ENCODE data around the gene BTBD7. TPM values are rescaled to one million over a fixed set of nuclear protein-coding genes. Genes with fewer than 3 reads are reported as not detected.

The BTBD7 gene
- total and polyA plus RNA-seq, 2 donors (not counting 3 experiments of a cell fraction or from before 2014, with no cell fraction given), result 20.9 to 50.2 TPM

GRCh38 chr14:93337143-93337753 lies 4.4 kb upstream of the BTBD7 start:
- Histone ChIP-seq H3K79me2 (ENCODE audit: control insufficient read depth, insufficient read depth, low read length) (peaks cover 5% of the 10 kb centered on the region), H3K4me3 (replicated peaks in 1 of 3; ENCODE audit: insufficient read depth in 1 of 3, low read depth in 1 of 3, low read length in 3 of 3) (no peak overlapping the region), H3K9ac (replicated peaks; ENCODE audit: extremely low read depth, insufficient read depth, low read length) (no peak overlapping the region), H3K36me3 (ENCODE audit: control insufficient read depth in 2 of 2, extremely low read depth in 1 of 2, insufficient read depth in 2 of 2, low read length in 2 of 2) (no peaks in the 10 kb centered on the region), H3K4me2 (ENCODE audit: insufficient read depth, low read length) (no peak overlapping the region), H3K27ac (ENCODE audit: insufficient read depth, low read depth, low read length) (no peak overlapping the region), H3K9me3 (replicated peaks; ENCODE audit: control insufficient read depth, insufficient read depth, low read length) (no peaks in the 10 kb centered on the region), H3K4me1 (ENCODE audit: control insufficient read depth, extremely low read depth, insufficient read depth, low read length) (peaks cover 7% of the 10 kb centered on the region), H4K20me1 (replicated peaks; ENCODE audit: control insufficient read depth, extremely low read depth, insufficient read depth, low read length) (no peaks in the 10 kb centered on the region), H3K27me3 (ENCODE audit: control insufficient read depth in 2 of 2, insufficient read depth in 2 of 2, low read length in 2 of 2) (no peaks in the 10 kb centered on the region), H2AFZ (ENCODE audit: low read depth, low read length) (no peak overlapping the region), H3K9me1 (replicated peaks; ENCODE audit: control insufficient read depth, extremely low read depth, insufficient read depth, low read length) (no peaks in the 10 kb centered on the region)
- intact Hi-C loops (cut with micrococcal nuclease) (loop anchor here (10.0 kb wide), 1 partner anchor 222 kb away; the partner anchor contains the start of gene ITPK1), dilution Hi-C loops (cut with MboI; ENCODE audit: extremely low pct_ligation_motif_present, low sequenced_read_pairs) (no loop called here)
- no peak for DNase-seq (ENCODE audit: low read depth, low spot score)
- ChIA-PET CTCF (interaction anchor here (1.4 kb wide), 1 partner anchor 87 kb away, joined by 3 read pairs; no protein-coding TSS in a partner anchor), POLR2A (no interaction called here)
- no peak for TF ChIP-seq POLR2A (IDR thresholded peaks at IDR 0.05; ENCODE audit: low read depth, low read length)
- no peak for TF ChIP-seq EZH2 (IDR thresholded peaks at IDR 0.05; ENCODE audit: borderline replicate concordance, low read depth, low read length, severe bottlenecking)
- TF ChIP-seq MAX (IDR thresholded peaks at IDR 0.05; ENCODE audit: insufficient read depth, insufficient read length), result no peak
- no peak for TF ChIP-seq GATA2 (IDR thresholded peaks at IDR 0.05; ENCODE audit: insufficient read depth, insufficient read length, low read depth, low read length)
- TF ChIP-seq JUN (IDR thresholded peaks at IDR 0.05; ENCODE audit: borderline replicate concordance, insufficient read depth, insufficient read length, low read depth), result no peak
- TF ChIP-seq POLR2AphosphoS5 (IDR thresholded peaks at IDR 0.05; ENCODE audit: insufficient read depth, low read depth, low read length), result no peak
- no peak for TF ChIP-seq MYC (IDR thresholded peaks at IDR 0.05; ENCODE audit: low read depth, low read length)
- no peak for TF ChIP-seq CTCF (IDR thresholded peaks at IDR 0.05; ENCODE audit: extremely low read depth in 1 of 2, insufficient read depth in 1 of 2, low read depth in 1 of 2, low read length in 2 of 2)
- no peak for TF ChIP-seq FOS (IDR thresholded peaks at IDR 0.05; ENCODE audit: borderline replicate concordance, insufficient read depth, low read length)
- BruUV-seq (replicated peaks), result no TSS peak
- FAIRE-seq, result no peak

All from endothelial cell of umbilical vein (primary cell).